ENCODE data around the gene RINL. TPM values are rescaled to one million over a fixed set of nuclear protein-coding genes. Genes with fewer than 3 reads are reported as not detected.

RINL gene
- polyA plus RNA-seq, 1 donor from 2014 or later: 0.77 TPM

DNA sequence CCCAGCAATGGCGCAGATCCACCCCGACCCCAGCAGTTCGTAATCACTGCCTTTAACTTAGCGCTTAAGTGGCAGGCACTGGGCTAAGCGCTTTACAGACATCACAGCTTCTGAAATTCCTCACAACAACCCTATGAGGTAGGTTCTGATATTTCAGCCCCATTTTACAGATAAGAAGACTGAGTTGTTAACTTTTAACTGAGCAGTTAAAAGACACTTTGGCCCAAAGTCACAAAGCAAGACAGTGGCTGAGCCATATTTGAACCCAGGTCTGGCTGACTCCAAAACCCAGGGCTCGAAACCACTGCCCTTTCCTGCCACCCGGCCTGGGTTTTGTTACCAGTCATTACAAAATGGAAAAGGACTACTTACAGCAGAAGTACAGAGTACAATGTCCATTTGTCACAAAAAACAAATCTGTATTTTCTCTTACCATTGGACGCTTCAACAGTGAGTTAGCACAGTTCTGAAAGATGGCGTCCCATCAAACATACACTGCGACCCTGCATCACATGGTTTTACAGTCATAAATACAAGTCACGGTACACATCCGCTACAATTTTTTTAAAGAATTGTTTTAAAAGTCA, 36.8 kb downstream of the RINL start:
- peaks cover 3% of the 10 kb centered on the region for H3K36me3 ChIP-seq (ENCODE audit: insufficient read depth, low read length)
- no peak overlapping the region for H3K9ac ChIP-seq (ENCODE audit: low read length)
- no peak overlapping the region for H3K4me2 ChIP-seq (ENCODE audit: low read length)
- H3K27me3 ChIP-seq (ENCODE audit: insufficient read depth, low read depth, low read length): no peaks in the 10 kb centered on the region
- H3K9me2 ChIP-seq (ENCODE audit: insufficient read depth, low read length): no peaks in the 10 kb centered on the region
- no peak overlapping the region for H2AFZ ChIP-seq (ENCODE audit: low read depth, low read length)
- peaks cover 12% of the 10 kb centered on the region for H3K79me2 ChIP-seq (replicated peaks; ENCODE audit: insufficient read depth, low read length)
- no peak overlapping the region for H3K4me3 ChIP-seq (ENCODE audit: low read length)
- H4K20me1 ChIP-seq (ENCODE audit: insufficient read depth): peaks cover 6% of the 10 kb centered on the region
- H3K27ac ChIP-seq (ENCODE audit: low read length): no peak overlapping the region
- no peaks in the 10 kb centered on the region for H3K9me3 ChIP-seq (ENCODE audit: low read length)
- no peak for TF ChIP-seq SMC3 (conservative IDR thresholded peaks at IDR 0.05; ENCODE audit: poor library complexity)
- no peak for TF ChIP-seq EZH2 (IDR thresholded peaks at IDR 0.05; ENCODE audit: borderline replicate concordance, insufficient read depth, low read length, poor library complexity, severe bottlenecking)
- no peak for TF ChIP-seq TAF1 (IDR thresholded peaks at IDR 0.05; ENCODE audit: low read depth)
- TF ChIP-seq EP300 (conservative IDR thresholded peaks at IDR 0.05; ENCODE audit: poor library complexity, severe bottlenecking): no peak
- no peak for TF ChIP-seq MXI1 (conservative IDR thresholded peaks at IDR 0.05; ENCODE audit: poor library complexity, severe bottlenecking)
- TF ChIP-seq, protein P1, sequence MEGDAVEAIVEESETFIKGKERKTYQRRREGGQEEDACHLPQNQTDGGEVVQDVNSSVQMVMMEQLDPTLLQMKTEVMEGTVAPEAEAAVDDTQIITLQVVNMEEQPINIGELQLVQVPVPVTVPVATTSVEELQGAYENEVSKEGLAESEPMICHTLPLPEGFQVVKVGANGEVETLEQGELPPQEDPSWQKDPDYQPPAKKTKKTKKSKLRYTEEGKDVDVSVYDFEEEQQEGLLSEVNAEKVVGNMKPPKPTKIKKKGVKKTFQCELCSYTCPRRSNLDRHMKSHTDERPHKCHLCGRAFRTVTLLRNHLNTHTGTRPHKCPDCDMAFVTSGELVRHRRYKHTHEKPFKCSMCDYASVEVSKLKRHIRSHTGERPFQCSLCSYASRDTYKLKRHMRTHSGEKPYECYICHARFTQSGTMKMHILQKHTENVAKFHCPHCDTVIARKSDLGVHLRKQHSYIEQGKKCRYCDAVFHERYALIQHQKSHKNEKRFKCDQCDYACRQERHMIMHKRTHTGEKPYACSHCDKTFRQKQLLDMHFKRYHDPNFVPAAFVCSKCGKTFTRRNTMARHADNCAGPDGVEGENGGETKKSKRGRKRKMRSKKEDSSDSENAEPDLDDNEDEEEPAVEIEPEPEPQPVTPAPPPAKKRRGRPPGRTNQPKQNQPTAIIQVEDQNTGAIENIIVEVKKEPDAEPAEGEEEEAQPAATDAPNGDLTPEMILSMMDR (IDR thresholded peaks at IDR 0.05; ENCODE audit: poor library complexity, severe bottlenecking): no peak
- TF ChIP-seq, protein P2, sequence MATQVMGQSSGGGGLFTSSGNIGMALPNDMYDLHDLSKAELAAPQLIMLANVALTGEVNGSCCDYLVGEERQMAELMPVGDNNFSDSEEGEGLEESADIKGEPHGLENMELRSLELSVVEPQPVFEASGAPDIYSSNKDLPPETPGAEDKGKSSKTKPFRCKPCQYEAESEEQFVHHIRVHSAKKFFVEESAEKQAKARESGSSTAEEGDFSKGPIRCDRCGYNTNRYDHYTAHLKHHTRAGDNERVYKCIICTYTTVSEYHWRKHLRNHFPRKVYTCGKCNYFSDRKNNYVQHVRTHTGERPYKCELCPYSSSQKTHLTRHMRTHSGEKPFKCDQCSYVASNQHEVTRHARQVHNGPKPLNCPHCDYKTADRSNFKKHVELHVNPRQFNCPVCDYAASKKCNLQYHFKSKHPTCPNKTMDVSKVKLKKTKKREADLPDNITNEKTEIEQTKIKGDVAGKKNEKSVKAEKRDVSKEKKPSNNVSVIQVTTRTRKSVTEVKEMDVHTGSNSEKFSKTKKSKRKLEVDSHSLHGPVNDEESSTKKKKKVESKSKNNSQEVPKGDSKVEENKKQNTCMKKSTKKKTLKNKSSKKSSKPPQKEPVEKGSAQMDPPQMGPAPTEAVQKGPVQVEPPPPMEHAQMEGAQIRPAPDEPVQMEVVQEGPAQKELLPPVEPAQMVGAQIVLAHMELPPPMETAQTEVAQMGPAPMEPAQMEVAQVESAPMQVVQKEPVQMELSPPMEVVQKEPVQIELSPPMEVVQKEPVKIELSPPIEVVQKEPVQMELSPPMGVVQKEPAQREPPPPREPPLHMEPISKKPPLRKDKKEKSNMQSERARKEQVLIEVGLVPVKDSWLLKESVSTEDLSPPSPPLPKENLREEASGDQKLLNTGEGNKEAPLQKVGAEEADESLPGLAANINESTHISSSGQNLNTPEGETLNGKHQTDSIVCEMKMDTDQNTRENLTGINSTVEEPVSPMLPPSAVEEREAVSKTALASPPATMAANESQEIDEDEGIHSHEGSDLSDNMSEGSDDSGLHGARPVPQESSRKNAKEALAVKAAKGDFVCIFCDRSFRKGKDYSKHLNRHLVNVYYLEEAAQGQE (IDR thresholded peaks at IDR 0.05; ENCODE audit: borderline replicate concordance): no peak
- TF ChIP-seq POLR2AphosphoS5 (IDR thresholded peaks at IDR 0.05): no peak
- TF ChIP-seq RAD21 (conservative IDR thresholded peaks at IDR 0.05): no peak
- H3F3A ChIP-seq (ENCODE audit: insufficient read depth, low read length, poor library complexity, severe bottlenecking): no peaks in the 10 kb centered on the region

DNA sequence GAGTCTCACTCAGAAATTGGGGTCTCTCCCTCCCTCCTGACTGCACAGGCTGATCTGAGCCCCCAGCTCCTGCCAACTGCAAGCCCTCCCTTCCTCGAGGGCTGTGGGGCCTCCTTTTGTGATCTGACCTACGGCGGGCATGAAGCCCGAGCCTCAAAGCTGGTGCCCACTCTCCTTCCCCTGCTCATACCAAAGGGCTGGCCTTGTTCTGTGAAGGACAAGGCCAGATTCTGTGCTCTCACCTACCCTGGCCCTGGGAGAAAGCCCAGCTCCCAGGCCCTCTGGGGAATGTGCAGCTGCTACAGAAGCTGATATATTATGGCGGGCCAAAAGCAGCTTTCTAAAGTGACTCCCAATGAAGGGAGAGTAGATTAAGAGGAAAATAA, 37.5 kb downstream of the RINL start:
- Histone ChIP-seq H3F3A (ENCODE audit: insufficient read depth, low read length, poor library complexity, severe bottlenecking) (no peaks in the 10 kb centered on the region), H2AFZ (ENCODE audit: low read depth, low read length) (no peak overlapping the region), H3K4me2 (ENCODE audit: low read length) (no peak overlapping the region), H3K9ac (ENCODE audit: low read length) (no peak overlapping the region), H3K79me2 (replicated peaks; ENCODE audit: insufficient read depth, low read length) (peaks cover 6% of the 10 kb centered on the region), H3K27ac (ENCODE audit: low read length) (no peak overlapping the region), H3K4me3 (ENCODE audit: low read length) (no peak overlapping the region), H3K9me2 (ENCODE audit: insufficient read depth, low read length) (no peaks in the 10 kb centered on the region), H4K20me1 (ENCODE audit: insufficient read depth) (peaks cover 3% of the 10 kb centered on the region), H3K27me3 (ENCODE audit: insufficient read depth, low read depth, low read length) (no peaks in the 10 kb centered on the region), H3K9me3 (ENCODE audit: low read length) (no peaks in the 10 kb centered on the region), H3K36me3 (ENCODE audit: insufficient read depth, low read length) (peaks cover 3% of the 10 kb centered on the region)
- TF ChIP-seq POLR2AphosphoS5 (IDR thresholded peaks at IDR 0.05): no peak

All from neural cell (in vitro differentiated cells).